DMS 273 treated with DMSO at 0.1 percent for 48 hours (cell line): ENCODE measurements around the gene ZNF503.

Experiments
- DNase-seq: peaks from one replicate; lab custom pipeline; 2025; lab: John Stamatoyannopoulos, UW

ZNF503 gene

GRCh38 chr10:75352650-75353049, 48.9 kb downstream of the ZNF503 start:
- no peak for DNase-seq

DNA sequence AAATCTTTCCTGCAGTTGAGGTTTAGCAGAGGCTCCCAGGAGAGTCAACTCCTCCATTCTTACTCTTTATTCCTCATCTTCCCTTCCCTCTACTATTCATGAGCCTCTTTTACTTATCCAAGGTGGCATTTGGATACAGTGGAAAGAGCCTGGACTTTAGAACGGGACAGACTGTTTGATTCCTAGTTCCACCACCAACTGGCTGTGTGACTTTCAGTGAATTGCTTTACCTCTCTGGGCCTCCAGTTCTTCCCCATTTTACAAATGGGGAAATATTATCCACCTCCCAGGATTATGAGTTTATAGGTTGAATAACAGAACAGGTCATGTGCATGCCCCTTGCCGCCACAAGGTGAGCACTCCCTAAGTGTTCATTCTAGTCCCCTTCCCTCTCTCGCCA, 49.9 kb downstream of the ZNF503 start:
- DNase-seq, result no peak

GRCh38 chr10:75350791-75351190, 50.8 kb downstream of the ZNF503 start:
- no peak for DNase-seq
